NCI-H1105 treated with DMSO at 0.1 percent for 48 hours (cell line): ENCODE data around the gene ITGB8.

Experiments
- DNase-seq: peaks from one replicate; lab custom pipeline; 2025; lab: John Stamatoyannopoulos, UW

ITGB8 gene

GRCh38 chr7:20307901-20308300 lies 22.8 kb upstream of the ITGB8 start:
- peak; percentile 92 for DNase-seq

- DNase-seq: no peak
Measured at GRCh38 chr7:20310301-20310700, 20.4 kb upstream of the ITGB8 start.

GRCh38 chr7:20310963-20311742 lies 19.5 kb upstream of the ITGB8 start:
- peak; percentile 58 for DNase-seq

GRCh38 chr7:20311743-20312042 lies 19.0 kb upstream of the ITGB8 start:
- DNase-seq: no peak

GRCh38 chr7:20312562-20312961 lies 18.1 kb upstream of the ITGB8 start:
- no peak for DNase-seq

GRCh38 chr7:20313626-20314025 lies 17.1 kb upstream of the ITGB8 start:
- no peak for DNase-seq

GRCh38 chr7:20314198-20314597 lies 16.5 kb upstream of the ITGB8 start:
- no peak for DNase-seq

GRCh38 chr7:20316706-20317105 lies 14.0 kb upstream of the ITGB8 start:
- peak; percentile 85 for DNase-seq

GRCh38 chr7:20317413-20317812 lies 13.3 kb upstream of the ITGB8 start:
- DNase-seq: no peak

- DNase-seq: no peak
Measured at GRCh38 chr7:20318933-20319332, 11.8 kb upstream of the ITGB8 start.

- DNase-seq: no peak
Measured at GRCh38 chr7:20320322-20320721, 10.4 kb upstream of the ITGB8 start.

GRCh38 chr7:20320786-20321185 lies 9.9 kb upstream of the ITGB8 start:
- DNase-seq: no peak

GRCh38 chr7:20323595-20323994 lies 7.1 kb upstream of the ITGB8 start:
- no peak for DNase-seq

- no peak for DNase-seq
Measured at GRCh38 chr7:20326342-20326741, 4.4 kb upstream of the ITGB8 start.

- DNase-seq: no peak
Measured at GRCh38 chr7:20327055-20327454, 3.6 kb upstream of the ITGB8 start.

GRCh38 chr7:20328027-20328426 lies 2.7 kb upstream of the ITGB8 start:
- DNase-seq: no peak

- no peak for DNase-seq
Measured at GRCh38 chr7:20328692-20329091, 2.0 kb upstream of the ITGB8 start.

- DNase-seq: peak; percentile 66
Measured at GRCh38 chr7:20329389-20330238, 1.1 kb upstream of the ITGB8 start.

GRCh38 chr7:20330928-20331909 lies 519 bp downstream of the ITGB8 start:
- peak; percentile 74 for DNase-seq

GRCh38 chr7:20331910-20332813 lies 1.5 kb downstream of the ITGB8 start:
- no peak for DNase-seq

GRCh38 chr7:20338285-20338684 lies 7.6 kb downstream of the ITGB8 start:
- DNase-seq: no peak
